Body of pancreas (tissue), 4 donors: Measurements from ENCODE around the gene NRF1.

Source experiments
- CTCF ChIP-seq, 7 experiments: fragments of 450-650 bp in 4 of 7; fragments of 200-600 bp in 3 of 7; sonication (generic) in 3 of 7; IDR thresholded peaks; one replicate each; pipeline ENCODE4 v1.5.1; 2016 to 2019; ENCODE audit warnings: antibody characterized with exemption in 7 of 7
- POLR2A ChIP-seq, 3 donors: fragments of 450-650 bp; IDR thresholded peaks; one replicate each; pipeline ENCODE4 v1.6.1; 2016; ENCODE audit warnings: antibody characterized with exemption in 3 of 3, mild to moderate bottlenecking in 2 of 3

GRCh38 chr7:129684777-129685176 is 73.3 kb downstream of the NRF1 start:
- no peak for TF ChIP-seq CTCF (IDR thresholded peaks at IDR 0.05)
- TF ChIP-seq POLR2A (IDR thresholded peaks at IDR 0.05), result no peak
